Measurements from ENCODE around the gene CCDC192.
"Not testable (repeated sequence)": the region's sequence is repeated elsewhere in the genome, so short reads cannot be mapped to it uniquely, and the experiment has no call there.

CCDC192 gene

DNA sequence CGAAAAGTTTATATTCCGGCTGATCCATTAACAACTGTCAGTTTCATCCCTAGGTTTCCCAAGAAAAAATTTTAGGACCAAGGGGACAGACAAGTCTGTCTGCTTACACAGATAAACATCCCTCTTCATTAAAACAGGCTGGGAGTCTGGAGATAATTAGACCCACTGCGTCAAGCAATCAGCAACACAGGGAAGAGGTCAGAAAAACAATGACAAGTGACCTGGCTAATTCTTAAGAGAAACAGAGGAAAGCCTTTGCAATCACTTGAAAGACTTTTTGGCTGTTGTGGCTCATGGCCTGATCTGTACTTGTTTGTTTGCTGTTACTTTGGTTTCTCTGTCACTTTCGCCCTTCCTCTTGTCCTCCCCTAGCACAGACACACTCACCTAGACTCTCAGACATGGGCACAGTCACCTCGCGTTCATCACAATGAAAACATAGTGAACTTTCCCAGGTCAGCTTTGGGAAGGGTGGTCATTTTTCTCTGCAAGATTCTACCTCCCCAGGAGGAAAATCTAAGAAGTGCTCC lies 2.9 kb upstream of the CCDC192 start:
- DNase-seq: no peak

DNA sequence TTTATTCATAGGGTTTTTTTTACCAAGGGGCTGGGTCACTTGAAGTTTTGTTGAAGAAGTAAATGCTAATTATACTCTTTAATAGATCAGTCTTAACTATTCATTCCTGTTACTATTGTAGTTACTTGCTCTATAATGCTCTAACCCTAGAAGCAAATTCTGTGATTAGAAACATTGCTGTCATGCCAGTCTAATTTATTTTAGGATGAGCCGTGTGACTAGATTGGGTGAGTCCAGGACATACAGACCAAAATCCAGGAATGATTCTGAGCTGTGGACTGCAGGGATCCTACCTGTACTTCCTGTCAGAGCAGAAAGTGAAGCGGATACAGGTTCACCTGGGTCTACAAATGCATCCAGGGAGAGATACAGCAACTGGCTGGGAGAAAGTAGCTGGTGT lies 757 bp upstream of the CCDC192 start:
- DNase-seq: no peak

DNA sequence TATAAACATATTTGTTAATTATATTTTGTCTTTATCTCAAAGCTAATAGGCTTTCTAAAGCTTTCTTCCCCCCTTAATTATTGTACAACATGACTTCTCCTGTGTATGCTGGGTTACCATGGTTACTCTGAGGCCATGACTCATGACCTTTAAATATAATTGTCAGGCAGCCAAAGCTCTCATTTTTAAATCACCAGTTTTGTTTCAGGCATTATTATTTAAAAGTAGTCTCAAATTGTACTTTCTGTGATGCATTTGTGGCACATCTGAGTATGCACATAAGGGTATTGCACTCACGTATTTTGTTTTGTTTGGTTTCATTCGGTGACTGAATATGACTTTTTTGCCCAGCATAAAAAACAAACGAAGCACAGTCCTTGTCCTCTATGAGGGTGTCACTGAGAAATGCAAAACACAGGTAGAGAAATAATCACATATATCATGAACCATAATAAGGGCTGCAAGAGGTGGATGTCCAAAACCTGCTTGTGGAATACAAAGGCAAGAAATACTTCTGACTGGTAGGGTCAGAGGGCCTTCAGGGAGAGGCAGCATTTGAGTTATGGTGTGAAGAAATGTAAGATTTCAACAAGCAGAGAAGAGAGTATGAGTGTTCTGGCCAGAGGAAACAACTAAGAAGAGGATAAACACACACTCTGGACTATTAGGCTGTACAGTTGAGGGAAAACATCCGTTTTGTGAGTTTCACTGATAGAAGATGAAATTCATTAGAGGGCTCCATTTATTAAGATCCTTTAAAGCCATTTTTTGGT lies 2.1 kb downstream of the CCDC192 start:
- no peak for DNase-seq

DNA sequence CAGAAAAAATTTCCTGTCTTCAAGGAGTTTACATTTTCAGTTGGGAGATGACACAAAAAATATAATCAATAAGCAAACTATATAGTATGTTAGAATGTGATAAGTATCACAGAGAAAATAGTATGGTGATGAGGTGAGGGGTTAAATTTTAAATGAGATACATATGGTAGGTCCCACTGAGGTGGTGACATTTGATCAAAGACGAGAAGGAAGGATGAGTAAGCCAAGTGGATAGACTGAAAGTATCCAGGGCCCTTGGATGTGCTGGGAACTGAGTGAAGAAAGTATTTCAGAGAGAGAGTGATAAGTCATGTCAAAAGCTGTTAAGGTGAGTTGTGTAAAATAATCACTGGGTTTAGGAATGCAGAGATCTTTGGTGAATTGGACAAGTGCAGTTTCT lies 3.5 kb downstream of the CCDC192 start:
- DNase-seq: no peak

DNA sequence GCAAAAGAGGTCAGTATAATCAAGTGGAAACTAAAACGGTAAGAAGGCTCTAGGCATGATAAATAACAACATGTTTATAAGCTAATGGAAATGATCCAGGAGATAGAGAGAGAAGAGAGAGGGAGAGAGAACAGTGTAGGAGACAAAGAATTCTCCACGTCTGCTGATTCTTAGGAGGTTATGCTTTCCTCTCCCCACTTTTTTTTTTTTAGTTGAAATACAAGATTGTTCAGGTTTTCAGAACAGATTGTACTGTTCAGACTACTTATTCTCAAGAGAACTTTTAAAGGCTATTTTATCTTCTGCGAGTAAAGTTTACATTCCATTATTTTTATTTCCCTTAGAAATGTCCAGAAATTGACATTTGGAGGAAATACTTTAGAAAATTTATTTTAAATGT lies 4.0 kb downstream of the CCDC192 start:
- no peak for DNase-seq

DNA sequence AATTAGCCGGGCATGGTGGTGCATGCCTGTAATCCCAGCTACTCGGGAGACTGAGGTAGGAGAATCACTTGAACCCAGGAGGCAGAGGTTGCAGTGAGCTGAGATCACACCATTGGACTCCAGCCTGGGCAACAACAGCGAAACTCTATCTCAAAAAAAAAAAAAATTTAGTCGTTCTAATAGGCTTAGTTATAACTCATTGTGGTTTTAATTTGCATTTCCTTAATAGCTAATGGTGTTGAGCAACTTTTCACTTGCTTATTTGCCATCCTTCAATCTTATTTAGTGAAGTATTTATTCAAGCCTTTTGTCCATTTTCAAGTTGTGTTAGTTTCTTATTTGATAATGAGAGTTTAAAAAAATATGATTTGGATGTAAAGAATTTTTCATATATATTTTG lies 9.9 kb downstream of the CCDC192 start:
- DNase-seq: not testable (repeated sequence)

DNA sequence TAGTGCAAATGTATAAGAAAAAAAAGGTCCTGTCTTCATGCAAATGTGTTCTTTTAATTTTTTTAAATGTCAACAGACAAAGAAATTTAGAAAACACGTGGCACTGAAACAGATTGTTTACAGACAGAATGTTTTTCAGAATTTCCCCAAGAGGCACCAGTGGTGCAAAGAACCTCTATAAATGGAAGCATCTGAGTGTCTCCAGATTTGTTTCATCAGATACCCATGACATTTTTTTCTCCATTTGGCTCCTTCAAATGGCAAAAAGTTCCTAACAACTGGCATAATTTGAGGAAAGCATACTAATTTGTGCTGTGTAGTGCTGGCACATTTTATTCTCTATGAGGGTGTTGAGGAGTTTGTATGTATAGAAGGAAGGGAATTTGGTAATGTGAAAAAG lies 15.0 kb downstream of the CCDC192 start:
- no peak for DNase-seq

DNA sequence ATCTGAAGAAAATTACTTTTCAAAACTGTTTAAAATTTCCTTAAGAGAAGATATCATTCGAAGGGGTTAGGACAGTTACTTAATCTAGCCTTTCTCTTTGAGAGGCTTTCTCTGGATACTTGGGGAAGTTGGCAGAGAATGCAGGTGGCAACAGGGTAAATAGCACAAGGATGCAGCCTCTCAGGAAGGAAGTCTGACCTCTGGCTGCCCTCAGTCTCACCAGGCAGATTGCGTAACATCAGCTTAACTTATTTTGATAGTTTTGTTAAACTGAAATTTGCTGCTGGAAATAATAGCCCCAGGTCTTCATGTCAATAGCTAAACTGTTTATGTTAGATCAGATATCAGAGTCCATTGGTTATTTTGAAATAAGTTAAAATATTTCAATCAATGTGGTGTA lies 20.4 kb downstream of the CCDC192 start:
- DNase-seq: no peak

DNA sequence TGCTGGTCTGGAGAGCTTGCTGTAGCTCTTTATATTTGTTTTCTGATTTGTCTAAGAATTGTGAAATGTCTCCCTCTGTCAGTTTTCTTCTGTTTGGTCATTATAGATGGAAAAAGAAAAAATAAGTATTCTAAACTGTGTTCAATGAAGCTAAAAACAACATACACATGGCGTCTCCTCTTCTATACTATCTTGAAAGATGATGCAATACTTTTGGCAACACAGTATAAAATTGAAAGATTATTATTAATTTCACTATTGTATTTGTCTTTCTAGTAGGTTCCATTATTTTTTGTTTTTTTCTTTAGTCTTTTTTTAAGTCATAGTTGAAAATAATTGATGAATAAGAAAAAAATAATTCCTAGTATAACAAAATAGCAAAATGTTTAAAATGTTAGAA lies 22.5 kb downstream of the CCDC192 start:
- no peak for DNase-seq

DNA sequence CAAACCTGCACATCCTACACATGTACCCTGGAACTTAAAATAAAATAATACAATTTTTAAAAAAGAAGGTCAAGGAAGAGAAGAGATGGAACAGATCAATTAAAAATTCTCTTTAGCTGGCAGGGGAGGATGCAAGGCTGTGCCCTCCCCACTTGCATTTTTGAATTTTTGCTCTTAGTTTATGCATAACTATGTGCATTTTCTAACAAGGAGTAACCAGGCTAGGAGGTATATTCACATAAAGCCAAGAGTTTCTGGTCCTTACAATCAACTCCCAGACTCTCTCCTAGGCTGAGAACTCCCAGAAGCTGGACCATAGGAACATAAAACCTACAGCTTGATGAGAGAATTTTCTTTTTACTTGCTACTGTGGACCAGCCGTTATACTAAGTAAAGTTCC lies 29.8 kb downstream of the CCDC192 start:
- no peak for DNase-seq

DNA sequence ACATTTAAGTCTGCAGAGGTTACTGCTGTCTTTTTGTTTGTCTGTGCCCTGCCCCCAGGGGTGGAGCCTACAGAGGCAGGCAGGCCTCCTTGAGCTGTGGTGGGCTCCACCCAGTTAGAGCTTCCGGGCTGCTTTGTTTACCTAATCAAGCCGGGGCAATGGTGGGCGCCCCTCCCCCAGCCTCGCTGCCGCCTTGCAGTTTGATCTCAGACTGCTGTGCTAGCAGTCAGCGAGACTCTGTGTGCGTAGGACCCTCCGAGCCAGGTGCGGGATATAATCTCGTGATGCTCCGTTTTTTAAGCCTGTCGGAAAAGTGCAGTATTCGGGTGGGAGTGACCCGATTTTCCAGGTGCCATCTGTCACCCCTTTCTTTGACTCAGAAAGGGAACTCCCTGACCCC lies 36.2 kb downstream of the CCDC192 start:
- DNase-seq: not testable (repeated sequence)

DNA sequence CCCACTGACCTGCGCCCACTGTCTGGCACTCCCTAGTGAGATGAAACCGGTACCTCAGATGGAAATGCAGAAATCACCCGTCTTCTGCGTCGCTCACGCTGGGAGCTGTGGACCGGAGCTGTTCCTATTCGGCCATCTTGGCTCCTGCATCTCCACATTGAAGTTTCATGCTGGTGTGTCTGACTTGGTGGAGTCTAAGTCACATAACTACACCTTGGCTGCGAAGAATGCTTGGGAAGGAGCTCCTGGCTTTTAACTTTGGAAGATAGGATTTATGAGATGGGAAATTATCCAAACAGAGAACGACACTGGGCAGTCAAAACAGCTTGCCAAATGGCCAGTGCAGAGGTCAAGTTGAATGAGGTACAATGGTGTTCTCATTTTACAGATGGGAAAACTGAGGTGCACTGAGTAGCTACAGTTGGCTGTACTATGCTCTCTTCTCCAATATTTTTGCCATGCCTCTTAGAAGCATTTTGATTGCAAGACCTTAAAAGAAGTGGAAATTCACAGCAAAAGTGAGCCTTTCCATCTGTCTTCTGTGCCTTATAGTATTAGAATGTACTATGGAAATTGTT lies 36.7 kb downstream of the CCDC192 start:
- no peak for DNase-seq

DNA sequence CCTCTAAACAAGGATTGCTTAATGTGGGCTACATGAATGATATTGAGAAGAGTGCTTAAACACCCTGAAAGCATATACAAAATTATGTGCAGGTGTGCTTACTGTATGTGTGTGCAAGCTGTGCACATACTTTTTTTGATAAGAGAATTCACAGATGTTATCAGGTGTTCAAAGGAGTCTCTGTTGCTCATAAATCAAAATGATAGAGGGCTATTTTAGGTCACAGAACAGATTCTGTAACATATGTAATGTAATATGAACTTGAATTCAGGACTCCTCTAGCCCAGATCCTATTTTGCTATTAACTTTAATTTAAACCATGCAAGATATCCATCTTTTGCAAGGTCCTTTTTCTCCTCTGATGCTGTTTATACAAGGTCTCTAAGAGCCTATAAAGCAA lies 38.2 kb downstream of the CCDC192 start:
- no peak for DNase-seq

DNA sequence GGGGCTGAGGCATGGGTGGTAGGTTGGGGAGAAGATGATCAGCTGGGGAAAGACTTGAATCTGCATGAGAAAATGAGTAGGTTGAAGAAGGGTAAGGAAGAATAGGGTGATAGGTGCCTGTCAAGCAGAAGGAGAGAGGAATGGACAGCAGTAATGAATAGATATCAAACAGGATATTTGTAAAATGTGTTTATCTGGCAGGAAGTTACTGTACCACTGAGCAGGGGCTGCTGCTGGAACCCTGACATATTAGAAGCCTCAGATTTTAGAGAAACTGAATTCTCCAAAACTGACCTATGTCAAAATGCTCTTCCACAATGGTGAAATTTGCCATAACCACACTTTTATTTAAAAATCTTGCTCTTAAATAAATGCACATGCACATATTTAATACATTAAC lies 41.0 kb downstream of the CCDC192 start:
- no peak for DNase-seq

DNA sequence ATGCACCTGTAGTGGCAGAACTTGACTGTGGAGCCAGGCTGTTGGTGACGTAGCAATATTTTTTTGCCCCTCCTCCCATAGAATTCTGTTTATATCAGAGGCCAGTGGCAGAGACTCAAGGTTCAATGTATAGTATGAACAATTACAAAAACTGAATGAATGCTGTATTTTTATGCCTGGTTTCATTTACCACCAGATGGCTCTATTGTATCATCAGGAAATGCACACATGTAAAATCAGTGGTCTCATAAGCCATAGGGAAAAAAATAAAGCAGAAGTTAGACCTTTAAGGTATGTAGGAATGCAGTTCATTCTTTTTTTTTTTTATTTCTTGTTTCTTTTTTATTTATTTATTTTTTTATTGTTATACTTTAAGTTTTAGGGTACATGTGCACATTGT lies 43.6 kb downstream of the CCDC192 start:
- no peak for DNase-seq

DNA sequence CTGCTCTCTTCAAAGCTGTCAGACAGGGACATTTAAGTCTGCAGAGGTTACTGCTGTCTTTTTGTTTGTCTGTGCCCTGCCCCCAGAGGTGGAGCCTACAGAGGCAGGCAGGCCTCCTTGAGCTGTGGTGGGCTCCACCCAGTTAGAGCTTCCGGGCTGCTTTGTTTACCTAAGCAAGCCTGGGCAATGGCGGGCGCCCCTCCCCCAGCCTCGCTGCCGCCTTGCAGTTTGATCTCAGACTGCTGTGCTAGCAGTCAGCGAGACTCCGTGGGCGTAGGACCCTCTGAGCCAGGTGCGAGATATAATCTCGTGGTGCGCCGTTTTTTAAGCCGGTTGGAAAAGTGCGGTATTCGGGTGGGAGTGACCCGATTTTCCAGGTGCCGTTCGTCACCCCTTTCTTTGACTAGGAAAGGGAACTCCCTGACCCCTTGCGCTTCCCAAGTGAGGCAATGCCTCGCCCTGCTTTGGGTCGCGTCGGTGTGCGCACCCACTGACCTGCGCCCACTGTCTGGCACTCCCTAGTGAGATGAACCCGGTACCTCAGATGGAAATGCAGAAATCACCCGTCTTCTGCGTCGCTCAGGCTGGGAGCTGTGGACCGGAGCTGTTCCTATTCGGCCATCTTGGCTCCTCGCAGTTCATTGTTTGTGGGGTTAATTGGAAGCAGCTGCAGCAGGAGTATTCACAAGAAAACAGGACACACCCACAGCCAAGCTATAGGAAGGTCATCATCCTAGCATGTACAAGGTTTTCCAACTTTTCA lies 49.5 kb downstream of the CCDC192 start:
- DNase-seq: not testable (repeated sequence)

DNA sequence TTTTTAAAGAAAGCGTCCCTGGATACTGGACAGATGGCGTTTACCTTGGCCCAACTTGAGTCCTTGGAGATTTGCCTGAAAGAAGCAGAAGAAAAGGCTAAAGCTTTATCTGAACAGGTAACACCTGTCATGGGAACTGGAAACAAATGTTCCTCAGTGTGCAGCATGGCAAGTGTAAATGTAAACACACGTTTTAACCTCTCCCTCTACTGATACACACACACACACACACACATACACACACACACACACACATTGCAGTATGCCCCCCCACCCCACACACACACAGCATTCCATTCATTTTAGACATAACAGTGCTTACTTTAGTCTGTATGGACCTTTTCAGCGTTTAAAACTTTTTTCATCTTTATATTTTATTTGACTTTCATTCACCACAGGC lies 51.1 kb downstream of the CCDC192 start:
- DNase-seq: no peak

DNA sequence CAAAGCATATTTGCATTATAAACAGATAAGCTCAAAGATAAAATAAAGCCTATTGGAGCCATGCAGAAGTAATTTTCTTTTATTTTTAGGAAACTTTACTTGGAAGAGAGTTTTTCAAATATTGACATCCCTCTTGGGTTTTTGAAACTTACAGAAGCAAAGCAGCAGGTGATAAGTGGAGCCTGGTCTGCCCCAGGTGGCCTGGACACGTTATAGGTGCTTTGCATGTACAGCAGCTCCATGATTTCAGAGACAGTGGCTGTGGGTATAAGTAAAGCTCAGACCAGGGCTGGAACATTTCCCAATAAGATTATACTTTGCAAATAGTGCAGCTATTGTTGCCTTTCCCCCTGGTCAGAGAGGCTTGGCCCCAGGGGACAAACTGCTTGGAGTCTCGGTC lies 51.5 kb downstream of the CCDC192 start:
- DNase-seq: no peak

DNA sequence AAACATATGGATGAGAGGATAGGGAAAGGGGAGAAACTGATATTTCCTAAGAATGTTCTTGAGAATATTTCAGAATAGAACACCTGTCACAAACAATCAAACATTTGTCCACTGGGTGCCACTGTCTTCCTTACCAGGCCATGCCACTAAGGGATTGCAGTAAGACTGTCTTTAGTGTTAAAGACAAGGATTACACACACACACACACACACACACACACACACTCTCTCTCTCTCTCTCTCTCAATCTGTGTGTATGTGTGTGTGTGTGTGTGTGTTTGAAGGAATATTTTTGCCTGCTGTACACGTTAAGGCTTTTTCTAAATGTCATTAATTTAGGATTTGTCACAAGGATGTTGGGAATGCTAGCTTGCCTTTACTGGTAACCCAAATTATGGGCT lies 54.4 kb downstream of the CCDC192 start:
- no peak for DNase-seq

DNA sequence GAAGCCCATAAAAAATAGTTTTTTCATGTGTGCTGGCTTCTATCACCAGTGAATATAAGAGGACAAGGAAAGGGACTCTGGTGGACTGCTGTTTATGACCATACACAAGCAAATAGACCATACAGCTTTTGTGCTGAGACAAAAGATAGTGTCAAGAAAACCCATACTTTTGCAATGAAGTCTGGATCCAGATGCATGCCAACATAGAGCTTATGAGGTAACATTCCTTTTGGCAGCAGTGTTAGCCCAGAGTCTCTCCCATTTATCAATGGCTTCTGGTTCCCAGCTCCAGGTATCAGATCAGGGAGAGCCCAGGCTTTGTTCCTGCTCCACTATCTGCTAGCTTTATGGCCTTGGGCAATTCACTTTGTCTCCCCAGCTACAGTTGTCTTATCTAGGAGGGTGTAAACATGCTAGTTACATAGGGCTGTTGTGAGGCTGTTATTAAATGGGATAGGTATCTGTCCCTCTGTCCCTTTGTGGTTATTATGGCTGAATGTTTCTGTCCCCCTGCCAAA lies 55.6 kb downstream of the CCDC192 start:
- DNase-seq: no peak

DNA sequence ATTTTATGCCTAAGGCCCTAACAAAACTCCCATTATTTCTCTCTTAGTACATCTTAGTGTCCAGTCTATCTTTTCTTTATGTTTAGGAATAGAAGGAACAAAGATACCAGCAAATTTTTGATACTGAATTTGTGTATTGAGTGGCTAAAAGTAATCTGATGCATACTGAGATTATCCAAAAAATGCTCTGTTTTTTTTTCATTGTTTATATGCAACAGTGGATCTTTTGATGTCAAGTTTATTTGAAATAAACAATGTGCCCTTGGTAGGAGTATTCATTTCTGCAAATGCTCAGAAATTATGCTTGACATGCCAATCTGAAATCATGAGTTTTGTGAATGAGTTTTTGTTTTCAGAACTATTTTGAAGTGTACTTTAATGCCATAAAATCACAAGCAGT lies 58.7 kb downstream of the CCDC192 start:
- DNase-seq: no peak

DNA sequence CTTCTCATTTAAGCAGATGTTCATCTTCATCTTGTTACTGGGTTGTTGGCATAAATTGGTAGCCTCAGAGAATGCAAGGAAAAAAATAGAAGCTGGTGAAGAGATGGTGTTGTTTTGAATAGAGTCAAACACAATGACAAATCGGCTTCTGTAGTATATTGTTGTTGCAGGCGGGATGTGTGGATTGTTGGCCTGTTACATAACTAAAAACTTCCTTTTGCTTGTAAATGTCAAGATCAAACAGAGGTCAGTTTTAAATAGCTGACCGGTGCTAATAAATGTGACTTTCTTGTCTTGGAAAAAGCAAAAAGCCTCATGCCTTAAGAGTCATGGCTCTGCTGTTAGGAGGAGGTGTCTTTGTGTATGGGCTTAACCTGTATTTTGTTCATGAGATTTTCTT lies 59.2 kb downstream of the CCDC192 start:
- no peak for DNase-seq

DNA sequence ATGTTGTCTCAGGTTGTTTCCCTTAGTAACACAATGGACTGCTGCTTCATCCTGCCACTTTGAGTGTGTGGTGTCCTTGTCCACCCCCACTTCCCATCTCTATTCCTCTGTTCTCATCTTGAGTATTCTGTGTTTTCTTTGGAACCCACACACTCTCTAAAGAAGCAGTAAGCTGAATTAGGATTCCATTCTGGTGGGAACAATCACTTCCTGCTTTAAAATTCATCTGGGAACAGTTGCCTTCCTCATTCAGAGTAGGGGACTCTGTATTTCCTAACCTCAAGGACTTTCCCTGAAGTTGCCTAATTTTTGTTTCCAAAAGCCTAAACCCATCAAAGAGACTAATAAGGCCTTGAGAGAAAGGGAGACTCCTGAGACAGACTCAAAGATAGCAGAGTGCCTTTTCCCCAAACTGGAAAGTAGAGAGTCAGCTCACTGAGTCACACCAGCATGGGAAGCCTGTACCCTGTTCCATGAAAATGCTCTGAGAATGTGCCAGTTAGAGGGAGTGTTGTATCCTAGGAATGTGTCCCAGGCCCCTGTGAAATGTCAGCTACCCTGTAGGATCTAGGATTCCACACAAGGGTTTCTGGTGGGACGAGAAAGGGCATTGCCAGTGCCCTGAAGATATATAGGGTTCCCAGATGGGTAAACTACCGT lies 63.6 kb downstream of the CCDC192 start:
- DNase-seq: no peak

Data from NCI-H1092 (cell line).